Fibroblast of skin of back (primary cell): ENCODE data around the gene CPA2.

ENCODE experiments used
- DNase-seq: peaks from one replicate; pipeline ENCODE4 v3.0.0-alpha.2; 2013

CPA2 gene

GRCh38 chr7:130256704-130257103 lies 10.0 kb upstream of the CPA2 start:
- DNase-seq = no peak

- DNase-seq = no peak
These were observed 8.1 kb upstream of the CPA2 start for GRCh38 chr7:130258494-130259078.

GRCh38 chr7:130262448-130262847 lies 4.2 kb upstream of the CPA2 start:
- DNase-seq = no peak

DNA sequence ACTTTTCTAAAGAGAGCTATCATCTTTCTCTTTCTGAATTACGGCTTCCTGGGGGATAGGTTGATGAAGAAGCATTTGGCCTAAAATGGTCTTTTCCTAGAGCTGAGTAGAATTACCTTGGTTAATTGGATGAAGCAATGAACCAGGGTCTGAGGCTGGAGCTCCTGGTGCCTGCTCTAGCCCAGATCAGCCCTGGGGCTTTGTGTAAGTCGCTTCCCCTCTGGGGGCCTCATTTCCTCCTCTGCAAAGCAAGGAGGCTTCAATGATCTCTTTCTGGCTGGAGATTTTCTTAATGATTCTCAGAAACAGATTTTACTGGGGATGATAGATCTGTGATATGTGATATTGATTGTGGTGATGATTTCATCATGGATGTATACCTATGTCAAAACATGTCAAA lies 3.5 kb upstream of the CPA2 start:
- no peak for DNase-seq

- no peak for DNase-seq
These were observed 278 bp downstream of the CPA2 start for GRCh38 chr7:130266961-130267321.

- DNase-seq = no peak
These were observed 2.0 kb downstream of the CPA2 start for GRCh38 chr7:130268463-130269317.

GRCh38 chr7:130269318-130269694 lies 2.6 kb downstream of the CPA2 start:
- DNase-seq = no peak

- DNase-seq = no peak
These were observed 4.5 kb downstream of the CPA2 start for GRCh38 chr7:130270947-130271800.

DNA sequence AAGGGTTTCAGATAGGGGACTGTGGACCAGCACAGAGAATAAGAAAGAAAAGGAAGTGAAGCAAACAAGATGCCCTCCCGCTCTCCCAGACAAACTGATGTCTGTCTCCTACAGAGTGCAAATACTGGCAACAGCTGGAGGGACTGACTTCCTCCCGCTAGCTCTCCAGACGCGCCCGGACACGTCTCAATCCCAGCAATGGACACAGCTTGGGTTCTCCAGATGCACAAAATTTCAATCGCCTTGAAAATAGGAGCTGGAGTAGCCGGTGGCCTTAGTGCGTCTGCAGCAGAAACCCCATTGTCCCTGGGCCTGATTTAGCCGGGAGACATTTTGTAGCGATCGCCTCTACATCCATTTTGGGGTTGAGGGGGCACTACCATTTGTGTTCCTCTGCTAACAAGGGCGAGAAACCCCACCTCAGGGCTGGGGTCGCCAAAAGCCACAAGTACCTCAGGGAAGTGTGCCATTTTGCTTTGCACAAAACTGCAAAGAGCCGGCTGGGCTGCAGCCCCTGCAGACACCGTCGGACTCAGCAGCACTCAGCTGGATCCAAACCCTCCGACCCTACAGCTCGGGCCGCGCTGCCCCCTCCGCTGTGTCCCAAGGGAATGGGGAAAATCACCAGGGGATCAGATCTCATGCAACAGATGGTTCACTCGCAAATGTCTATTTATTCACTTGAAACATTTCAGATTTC lies 5.9 kb downstream of the CPA2 start:
- DNase-seq = peak; percentile 19

- peak; percentile 52 for DNase-seq
These were observed 6.6 kb downstream of the CPA2 start for GRCh38 chr7:130273081-130273932.

- DNase-seq = peak; percentile 40
These were observed 7.2 kb downstream of the CPA2 start for GRCh38 chr7:130273933-130274255.

- DNase-seq = no peak
These were observed 7.6 kb downstream of the CPA2 start for GRCh38 chr7:130274296-130274695.

DNA sequence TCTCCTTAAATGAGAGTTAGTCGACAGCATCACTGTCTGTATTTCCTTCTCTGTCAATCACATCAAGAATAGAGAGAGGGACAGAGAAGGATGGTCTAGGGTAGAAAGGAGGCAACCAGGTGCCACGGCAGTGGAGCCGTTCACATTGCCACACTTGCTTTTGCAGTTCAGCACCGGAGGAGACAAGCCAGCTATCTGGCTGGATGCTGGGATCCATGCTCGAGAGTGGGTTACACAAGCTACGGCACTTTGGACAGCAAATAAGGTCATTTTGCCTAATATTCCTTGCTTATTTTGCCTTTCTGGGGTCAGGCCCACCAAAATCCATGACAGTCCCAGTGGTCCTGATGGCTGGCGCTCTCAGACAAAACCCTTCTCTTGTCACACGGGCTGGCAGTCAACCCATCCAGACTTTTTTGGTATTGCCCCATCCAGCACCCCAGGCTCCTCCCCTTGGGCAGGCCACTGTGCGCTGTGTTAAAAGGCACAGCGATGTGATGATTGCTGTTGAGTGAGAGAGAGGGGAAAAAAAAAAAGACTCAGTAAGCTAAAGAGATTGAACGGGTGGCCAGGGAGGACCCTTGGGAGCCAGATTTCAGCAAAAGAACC lies 8.4 kb downstream of the CPA2 start:
- no peak for DNase-seq

DNA sequence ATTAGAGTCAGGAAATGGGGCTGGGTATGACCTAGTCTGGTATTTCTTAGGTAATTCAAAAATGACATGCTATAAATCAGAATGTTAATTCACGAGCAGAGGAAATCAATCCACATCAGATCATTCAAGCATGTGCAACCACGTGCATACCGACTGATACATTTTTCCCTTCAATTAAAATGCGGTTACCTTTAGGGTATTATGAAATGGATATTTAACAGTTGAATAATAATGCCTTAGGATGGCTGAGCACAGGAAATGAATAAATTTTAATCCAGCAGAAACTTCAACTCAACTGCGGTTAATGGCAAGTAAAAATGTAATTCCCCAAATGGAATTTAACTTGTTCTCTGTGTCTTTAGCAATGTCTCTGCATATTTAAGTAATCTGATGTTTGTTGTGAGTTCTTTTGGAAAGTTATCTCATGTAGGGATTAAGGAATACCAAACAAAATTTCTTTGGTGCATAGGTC lies 9.2 kb downstream of the CPA2 start:
- no peak for DNase-seq

DNA sequence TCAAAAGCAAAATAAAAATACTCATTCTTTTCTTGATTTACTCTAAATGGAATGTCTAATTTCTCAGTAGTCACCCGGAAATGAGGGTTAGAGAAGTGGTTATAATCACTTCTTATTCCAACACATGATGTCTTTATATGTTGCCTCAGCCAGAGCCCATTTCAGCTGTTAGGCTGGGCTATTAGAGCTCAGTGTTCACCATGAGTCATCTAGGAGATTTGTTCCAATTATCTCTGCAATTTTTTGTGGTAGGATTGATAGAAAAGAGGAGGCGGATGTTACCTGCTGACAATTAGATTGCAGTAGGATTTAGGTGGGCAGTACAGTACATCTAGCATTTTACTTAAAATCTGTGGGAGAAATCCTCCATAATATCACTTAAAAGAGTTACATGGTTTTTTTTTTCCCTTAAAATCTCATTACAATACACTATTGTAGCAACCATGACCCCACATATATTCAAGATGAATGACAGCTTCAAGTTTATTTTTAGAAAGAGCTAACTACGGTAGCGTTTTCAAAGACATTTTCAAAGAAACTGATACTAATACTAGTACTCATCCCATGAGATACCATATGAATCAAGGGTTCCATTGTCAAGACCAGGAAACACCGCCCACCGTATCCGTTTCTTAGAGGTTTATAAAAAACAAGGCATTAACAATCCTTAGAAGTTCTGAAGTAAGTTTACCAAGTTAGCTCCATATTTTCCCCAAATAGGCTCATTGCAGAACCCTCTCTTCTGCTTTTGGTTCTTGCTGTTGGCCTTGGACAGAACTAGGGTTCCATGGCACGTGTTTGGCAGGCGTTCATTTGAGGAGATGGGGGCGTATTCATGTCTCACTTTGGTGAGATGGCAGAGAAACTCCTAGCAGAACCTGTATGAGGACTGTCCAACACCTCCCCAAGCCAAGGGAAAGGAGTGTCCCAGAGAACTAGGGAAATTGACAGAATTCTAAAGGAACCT lies 10.4 kb downstream of the CPA2 start:
- DNase-seq = peak; percentile 62

GRCh38 chr7:130277763-130278643 lies 11.3 kb downstream of the CPA2 start:
- DNase-seq = peak; percentile 71

GRCh38 chr7:130278860-130279259 lies 12.2 kb downstream of the CPA2 start:
- DNase-seq = peak; percentile 94

GRCh38 chr7:130279286-130279685 lies 12.6 kb downstream of the CPA2 start:
- no peak for DNase-seq

- no peak for DNase-seq
These were observed 13.2 kb downstream of the CPA2 start for GRCh38 chr7:130279906-130280305.
